ENCODE results near the gene NPAS2. TPM values are rescaled to one million over a fixed set of nuclear protein-coding genes. Genes with fewer than 3 reads are reported as not detected.

NPAS2 gene
- total and polyA plus RNA-seq, 2 donors from 2014 or later = 8.4 to 44.5 TPM

- no peak for TF ChIP-seq CTCF (IDR thresholded peaks at IDR 0.05; ENCODE audit: borderline replicate concordance, extremely low read depth, insufficient read depth)
- Histone ChIP-seq H3K36me3 (ENCODE audit: control insufficient read depth in 2 of 3, insufficient read depth in 3 of 3, low read length in 3 of 3) (no peaks in the 10 kb centered on the region), H3K4me1 (ENCODE audit: control insufficient read depth in 2 of 3, insufficient read depth in 2 of 3, low read depth in 1 of 3, low read length in 3 of 3) (no peaks in the 10 kb centered on the region), H3K9ac (ENCODE audit: low read length in 3 of 3) (no peak overlapping the region), H3K27ac (ENCODE audit: low read depth in 2 of 2, low read length in 2 of 2) (no peak overlapping the region), H3K4me3 (ENCODE audit: low read length in 3 of 3) (no peak overlapping the region), H3K9me3 (ENCODE audit: control insufficient read depth in 2 of 3, insufficient read depth in 1 of 3, low read length in 3 of 3) (no peaks in the 10 kb centered on the region), H3K27me3 (ENCODE audit: control insufficient read depth, insufficient read depth, low read length) (no peaks in the 10 kb centered on the region)
- no peak for FAIRE-seq
- no peak for DNase-seq
- intact Hi-C loops (cut with DNase I) = no loop called here
These were observed 5.5 kb upstream of the NPAS2 start for GRCh38 chr2:100814453-100814852.

GRCh38 chr2:100817388-100817985, 2.5 kb upstream of the NPAS2 start:
- H3K4me1 ChIP-seq (ENCODE audit: control insufficient read depth in 2 of 3, insufficient read depth in 2 of 3, low read depth in 1 of 3, low read length in 3 of 3) = peaks cover 0 to 6% (median 0%) of the 10 kb centered on the region in 3 donors
- no peak overlapping the region for H3K27ac ChIP-seq (ENCODE audit: low read depth in 2 of 2, low read length in 2 of 2)
- no peaks in the 10 kb centered on the region for H3K9me3 ChIP-seq (ENCODE audit: control insufficient read depth in 2 of 3, insufficient read depth in 1 of 3, low read length in 3 of 3)
- no peak overlapping the region for H3K9ac ChIP-seq (ENCODE audit: low read length in 3 of 3)
- TF ChIP-seq CTCF (IDR thresholded peaks at IDR 0.05; ENCODE audit: borderline replicate concordance, extremely low read depth, insufficient read depth) = no peak
- DNase-seq (no peak), FAIRE-seq (no peak)
- H3K4me3 ChIP-seq (ENCODE audit: low read length in 3 of 3) = no peak overlapping the region
- intact Hi-C loops (cut with DNase I) = no loop called here
- H3K36me3 ChIP-seq (ENCODE audit: control insufficient read depth in 2 of 3, insufficient read depth in 3 of 3, low read length in 3 of 3) = no peaks in the 10 kb centered on the region
- H3K27me3 ChIP-seq (ENCODE audit: control insufficient read depth, insufficient read depth, low read length) = peaks cover 4% of the 10 kb centered on the region

GRCh38 chr2:100818003-100818605, 1.8 kb upstream of the NPAS2 start:
- intact Hi-C loops (cut with DNase I) = no loop called here
- Histone ChIP-seq H3K4me1 (ENCODE audit: control insufficient read depth in 2 of 3, insufficient read depth in 2 of 3, low read depth in 1 of 3, low read length in 3 of 3) (peaks cover 0 to 6% (median 0%) of the 10 kb centered on the region in 3 donors), H3K36me3 (ENCODE audit: control insufficient read depth in 2 of 3, insufficient read depth in 3 of 3, low read length in 3 of 3) (no peaks in the 10 kb centered on the region), H3K9me3 (ENCODE audit: control insufficient read depth in 2 of 3, insufficient read depth in 1 of 3, low read length in 3 of 3) (no peaks in the 10 kb centered on the region), H3K4me3 (ENCODE audit: low read length in 3 of 3) (peak overlapping the region in 2 of 3 donors; percentile 12 to 63), H3K27ac (ENCODE audit: low read depth in 2 of 2, low read length in 2 of 2) (peak overlapping the region; percentile 75 to 87), H3K9ac (ENCODE audit: low read length in 3 of 3) (peak overlapping the region in 2 of 3 donors; percentile 43 to 51), H3K27me3 (ENCODE audit: control insufficient read depth, insufficient read depth, low read length) (peaks cover 4% of the 10 kb centered on the region)
- DNase-seq = no peak
- no peak for FAIRE-seq
- TF ChIP-seq CTCF (IDR thresholded peaks at IDR 0.05; ENCODE audit: borderline replicate concordance, extremely low read depth, insufficient read depth) = no peak
